HG02610 (cell line): Measurements from ENCODE around the gene ZNF292.
"Not testable (repeated sequence)": the region's sequence is repeated elsewhere in the genome, so short reads cannot be mapped to it uniquely, and the experiment has no call there.

Experiments used
- ATAC-seq: cut with Tn5 transposase; IDR thresholded peaks from one replicate; pipeline ENCODE4 v1.9.1; 2021; ENCODE audit warnings: mild to moderate bottlenecking, moderate library complexity; ENCODE audit not compliant: unreplicated experiment

ZNF292 gene

DNA sequence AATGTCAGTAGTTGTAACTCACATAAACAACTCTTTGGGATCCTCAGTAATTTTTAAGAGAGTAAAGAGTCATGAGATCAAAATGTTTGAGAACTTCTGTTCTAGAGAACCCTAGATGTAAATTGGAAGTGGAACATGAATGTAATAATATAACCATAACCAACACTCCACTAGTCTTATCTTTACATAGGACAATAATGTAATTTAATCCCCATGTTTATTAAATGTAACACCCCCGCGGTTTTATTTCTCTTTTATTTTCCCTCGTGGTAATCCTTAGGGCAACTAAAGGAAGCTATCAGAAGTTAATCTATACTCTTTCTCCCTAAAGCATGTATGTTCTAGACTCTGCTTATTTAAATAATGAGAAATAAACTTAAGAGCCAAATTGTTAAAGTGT is 54.4 kb downstream of the ZNF292 start:
- ATAC-seq, result no peak

DNA sequence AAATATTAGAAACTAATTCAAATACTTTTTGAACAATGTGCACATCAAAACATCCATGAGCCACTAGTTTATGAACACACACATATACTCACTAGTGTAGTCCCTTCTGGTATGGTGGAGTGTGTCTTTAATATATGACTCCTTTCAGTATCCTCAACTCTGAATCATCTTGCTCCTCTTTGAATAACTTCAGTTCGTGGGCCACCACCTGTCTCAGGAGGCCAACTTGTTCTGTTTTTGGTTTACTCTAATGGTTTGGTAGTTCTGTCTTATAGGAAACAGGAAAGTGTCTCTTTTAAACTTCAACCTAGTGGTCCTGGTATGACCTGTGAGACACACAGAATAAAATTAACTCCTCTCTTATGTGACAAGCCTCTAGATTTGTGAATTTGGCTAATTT is 55.6 kb downstream of the ZNF292 start:
- ATAC-seq, result peak; percentile 99

DNA sequence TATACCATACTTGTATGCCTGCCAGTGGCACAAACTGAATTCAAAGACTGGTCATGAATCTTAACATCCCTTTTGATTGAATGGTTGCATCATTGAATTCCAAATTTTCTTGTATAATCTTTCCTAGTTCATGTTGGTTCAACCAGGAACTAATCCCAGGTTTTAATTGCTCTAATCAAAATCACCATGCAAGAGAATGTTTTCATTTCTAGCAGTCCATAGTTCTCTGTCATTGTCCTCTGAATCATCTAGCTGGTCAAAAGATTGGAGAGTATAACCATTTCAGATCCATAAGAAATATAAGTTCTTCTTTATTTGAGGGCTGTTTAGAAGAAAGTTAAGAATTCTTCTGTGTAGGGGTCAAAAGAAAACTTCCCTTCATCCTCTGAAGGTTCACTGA is 57.2 kb downstream of the ZNF292 start:
- ATAC-seq, result no peak

DNA sequence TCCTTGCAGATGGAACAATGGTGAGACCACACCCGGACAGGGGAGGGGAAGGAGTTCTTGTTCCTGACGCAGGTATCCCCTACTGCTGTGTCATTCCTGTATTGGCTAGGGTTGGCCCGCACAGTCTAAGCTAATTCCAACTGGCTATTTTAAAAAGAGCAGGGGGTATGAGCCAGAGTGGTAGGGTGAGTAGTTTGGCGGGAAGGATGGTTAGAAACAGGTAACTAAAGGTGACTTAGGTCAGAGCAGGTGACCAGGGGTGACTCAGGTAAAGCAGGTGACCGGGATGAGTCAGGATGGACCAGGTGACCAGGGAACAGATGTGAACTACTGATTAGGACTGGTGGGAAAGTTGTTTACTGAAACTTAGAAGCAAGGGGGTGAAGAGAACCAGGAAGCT is 58.0 kb downstream of the ZNF292 start:
- ATAC-seq, result no peak

DNA sequence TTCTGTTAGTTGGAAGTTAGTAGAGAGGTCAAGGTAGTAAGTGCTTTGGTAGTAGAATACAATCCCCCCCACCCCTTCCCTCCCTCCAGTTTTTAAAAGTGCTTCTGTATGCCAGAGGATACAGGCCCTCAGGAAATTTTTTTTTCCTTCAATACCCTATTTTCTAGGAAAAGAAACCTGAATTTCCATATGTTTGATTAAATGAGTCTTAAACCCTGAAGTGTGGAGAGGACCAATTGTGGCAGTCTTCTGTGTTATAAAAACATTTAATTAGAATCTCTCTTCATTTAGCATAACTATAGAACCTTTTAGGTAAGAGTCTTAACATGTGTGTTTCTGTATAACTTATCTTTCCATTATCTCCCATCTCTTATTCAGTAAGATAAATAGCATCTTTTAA is 59.5 kb downstream of the ZNF292 start:
- no peak for ATAC-seq

DNA sequence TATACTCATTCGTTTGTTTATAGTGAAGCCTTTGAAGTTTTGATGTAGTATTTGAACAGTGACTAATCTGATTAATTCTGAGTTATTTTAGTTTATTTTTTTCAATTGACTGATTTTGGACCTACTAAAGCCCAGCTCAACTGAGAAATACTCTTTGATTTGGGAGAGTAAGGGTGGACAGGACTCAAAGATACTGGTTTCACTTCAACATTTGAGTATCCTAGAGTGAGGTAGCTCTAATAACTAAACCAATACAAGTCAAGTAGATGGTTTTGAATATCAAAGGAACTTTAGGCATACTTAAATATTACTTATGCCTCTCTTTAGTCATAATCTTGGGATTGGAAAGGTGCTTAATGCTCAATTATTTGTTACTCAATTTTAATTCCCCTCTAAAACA is 65.6 kb downstream of the ZNF292 start:
- no peak for ATAC-seq

DNA sequence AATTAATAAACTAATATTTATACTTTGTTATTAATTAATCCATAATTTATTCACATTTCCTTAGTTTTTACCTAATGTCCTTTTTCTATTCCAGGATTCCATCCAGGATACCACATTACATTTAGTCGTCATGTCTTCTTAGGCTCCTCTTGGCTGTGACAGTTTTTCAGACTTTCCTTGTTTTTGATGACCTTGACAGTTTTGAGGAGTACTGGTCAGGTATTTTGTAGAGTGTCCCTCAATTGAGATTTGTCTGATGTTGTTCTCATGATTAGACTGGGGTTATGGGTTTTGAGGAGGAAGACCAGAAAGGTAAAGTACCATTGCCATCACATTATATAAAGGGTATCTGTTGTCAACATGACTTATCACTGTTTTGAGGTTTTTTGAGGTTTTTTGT is 67.3 kb downstream of the ZNF292 start:
- no peak for ATAC-seq

DNA sequence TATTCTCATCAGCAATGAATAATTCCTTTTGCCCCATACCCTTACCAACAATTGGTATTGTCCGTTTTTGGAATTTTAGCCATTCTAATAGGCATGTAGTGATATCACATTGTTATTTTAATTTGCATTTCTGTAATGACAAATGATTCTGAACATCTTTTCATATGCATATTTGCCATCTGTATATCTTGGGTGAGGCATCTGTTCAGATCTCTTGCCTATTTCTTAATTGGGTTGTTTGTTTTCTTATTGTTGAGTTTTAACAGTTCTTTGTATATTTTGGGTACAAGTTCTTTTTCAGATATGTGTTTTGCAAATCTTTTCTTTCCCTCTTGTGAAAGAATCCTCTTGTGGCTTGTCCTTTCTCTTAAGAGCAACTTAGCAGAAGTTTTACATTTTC is 69.6 kb downstream of the ZNF292 start:
- ATAC-seq, result no peak

DNA sequence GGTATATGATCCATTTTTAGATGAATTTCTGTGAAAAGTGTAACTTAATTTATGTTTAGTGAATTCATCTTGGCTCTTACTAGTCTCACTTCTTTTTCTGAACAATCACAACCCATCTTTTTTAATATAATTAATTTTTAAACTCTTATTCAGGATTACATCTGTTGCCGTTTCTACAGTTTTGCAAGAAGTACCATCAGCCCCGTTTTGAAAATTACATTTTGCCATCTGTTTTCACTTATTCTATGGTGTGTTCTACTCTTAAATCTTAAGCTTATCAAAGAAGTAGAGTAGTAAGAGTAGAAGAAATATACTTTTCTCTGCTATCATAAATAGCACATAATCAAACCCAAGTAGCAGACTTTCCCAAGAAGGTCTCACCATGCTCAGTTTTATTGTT is 70.1 kb downstream of the ZNF292 start:
- ATAC-seq, result no peak

DNA sequence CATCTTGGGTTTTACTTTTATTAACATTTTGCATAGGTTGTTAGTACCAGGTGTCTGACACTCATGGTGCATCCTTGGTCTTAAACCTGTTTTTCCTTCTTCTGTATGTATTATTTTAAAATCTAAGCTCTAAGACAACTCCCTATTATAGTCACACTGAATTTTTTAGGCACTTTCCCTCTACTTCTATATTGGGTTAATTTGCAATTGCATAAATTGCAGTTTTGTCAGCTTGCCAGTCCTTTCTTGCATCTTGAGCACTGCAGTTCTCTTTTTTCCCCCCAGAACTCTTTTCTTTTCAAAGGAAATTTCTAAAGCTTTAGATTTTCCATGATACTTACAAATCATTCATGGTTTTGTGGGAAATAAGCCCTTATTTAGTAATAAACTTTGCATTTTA is 70.6 kb downstream of the ZNF292 start:
- no peak for ATAC-seq

DNA sequence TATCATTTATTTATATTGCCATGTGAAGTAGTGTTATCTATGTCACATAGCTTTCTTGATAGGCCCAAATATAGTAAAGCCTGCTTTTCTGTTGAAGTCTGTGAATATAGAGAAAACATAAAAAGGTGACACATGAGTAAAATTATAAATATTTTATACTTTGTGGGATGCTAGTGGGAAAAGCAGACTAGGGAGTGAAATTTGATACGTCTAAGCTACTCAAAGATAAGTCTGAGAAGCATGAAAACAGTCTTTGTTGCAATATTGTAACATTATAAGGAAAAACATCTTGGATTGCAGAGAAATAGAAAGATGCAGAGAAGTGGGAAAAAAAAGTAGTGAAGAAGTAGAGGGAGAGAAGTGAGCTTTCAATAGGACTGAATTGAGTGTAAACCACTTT is 75.4 kb downstream of the ZNF292 start:
- no peak for ATAC-seq

DNA sequence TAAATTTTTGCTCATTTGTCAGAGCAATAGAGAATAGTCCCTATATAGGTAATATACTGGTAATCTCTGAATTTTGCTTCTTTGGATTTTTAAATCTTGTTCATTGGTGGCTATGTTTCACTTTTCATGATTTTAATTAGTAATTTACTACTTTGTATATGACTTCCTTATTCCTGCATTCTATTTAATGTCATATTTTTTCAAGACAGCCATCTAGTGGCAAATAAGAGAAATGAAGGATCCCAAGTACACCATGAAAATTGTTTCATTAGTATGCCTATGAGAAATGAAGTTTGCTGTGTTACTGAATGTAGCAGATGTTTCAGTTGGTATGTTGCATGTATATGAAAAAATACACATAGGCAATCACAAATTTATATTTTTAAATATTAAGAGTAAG is 82.4 kb downstream of the ZNF292 start:
- no peak for ATAC-seq

DNA sequence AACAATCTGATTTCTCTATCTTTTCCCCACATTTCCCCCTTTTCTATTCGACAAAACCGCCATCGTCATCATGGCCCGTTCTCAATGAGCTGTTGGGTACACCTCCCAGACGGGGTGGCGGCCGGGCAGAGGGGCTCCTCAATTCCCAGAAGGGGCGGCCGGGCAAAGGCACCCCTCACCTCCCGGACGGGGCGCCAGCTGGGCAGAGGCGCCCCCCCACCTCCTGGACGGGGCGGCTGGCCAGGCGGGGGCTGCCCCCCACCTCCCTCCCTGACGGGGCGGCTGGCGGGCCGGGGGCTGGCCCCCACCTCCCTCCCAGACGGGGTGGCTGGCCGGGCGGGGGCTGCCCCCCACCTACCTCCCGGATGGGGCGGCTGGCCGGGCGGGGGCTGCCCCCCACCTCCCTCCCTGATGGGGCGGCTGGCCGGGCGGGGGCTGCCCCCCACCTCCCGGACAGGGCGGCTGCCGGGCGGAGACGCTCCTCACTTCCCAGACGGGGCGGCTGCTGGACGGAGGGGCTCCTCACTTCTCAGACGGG is 83.8 kb downstream of the ZNF292 start:
- not testable (repeated sequence) for ATAC-seq

DNA sequence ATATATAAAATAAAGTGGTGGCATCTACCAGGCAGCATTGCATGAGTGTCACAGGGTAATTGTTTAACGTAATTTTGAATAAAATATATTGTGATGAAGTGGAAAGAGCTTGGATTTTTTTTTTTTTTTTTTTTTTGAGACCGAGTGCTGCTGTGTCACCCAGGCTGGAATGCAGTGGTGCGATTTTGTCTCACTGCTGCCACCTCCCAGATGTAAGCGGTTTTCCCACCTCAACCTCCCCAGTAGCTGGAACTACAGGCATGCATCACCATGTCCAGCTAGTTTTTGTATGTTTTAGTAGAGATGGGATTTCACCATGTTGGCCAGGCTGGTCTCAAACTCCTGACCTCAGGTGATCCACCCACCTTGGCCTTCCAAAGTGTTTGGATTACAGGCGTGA is 85.9 kb downstream of the ZNF292 start:
- no peak for ATAC-seq

DNA sequence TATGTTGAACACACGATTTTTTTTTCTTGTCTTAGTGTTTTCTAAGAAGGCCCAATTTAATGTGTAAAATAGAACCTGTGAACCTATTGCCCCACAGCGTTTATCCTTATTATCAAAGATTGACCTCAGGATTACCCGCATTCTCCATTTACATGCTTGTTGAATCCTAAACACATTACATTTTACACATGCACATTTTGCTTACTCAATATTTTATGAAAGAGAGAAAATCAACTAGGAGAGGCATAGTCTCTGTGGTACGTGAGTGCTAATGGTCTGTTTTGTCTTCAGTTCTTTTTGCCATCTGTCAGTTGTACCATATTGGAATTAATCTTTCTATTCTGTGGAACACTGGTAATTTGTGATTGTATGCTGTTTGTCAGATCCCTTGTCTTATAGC is 86.9 kb downstream of the ZNF292 start:
- no peak for ATAC-seq

DNA sequence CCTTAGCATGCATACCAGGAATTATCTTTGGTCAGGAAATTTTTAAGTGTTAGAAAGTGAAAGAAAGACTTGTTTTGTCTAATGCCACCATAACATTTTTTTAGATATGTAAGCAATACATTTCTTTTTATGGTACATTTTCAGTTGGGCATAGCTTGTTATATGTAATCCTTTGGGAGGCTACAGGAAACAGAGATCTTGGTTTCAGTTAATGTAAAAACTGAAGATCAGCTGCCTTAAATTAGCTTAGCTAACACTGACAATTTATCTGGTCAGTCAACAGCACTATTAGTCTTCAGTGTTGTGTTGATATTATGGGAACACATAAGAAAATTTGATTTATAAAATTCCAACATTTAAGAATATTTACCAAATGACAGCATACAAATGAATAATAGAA is 88.4 kb downstream of the ZNF292 start:
- no peak for ATAC-seq

DNA sequence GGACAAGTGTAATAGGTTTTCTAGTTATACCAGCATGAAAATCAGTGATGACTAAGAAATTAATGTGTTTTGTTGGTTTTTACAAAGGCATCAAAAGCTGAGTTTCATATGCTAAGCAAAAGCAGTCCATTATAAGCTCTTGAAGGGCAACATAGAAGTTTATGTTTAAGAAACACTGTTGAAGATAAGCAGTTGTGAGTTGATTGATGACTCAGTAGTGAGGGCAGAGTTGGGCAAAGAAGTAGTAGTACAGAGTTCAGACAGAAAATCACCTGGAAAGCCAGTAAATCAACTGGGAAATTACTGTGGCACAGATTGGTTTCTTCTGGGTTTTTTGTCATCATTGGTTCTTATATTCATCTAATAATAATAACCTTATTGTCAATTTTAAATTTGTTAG is 89.0 kb downstream of the ZNF292 start:
- ATAC-seq, result no peak

DNA sequence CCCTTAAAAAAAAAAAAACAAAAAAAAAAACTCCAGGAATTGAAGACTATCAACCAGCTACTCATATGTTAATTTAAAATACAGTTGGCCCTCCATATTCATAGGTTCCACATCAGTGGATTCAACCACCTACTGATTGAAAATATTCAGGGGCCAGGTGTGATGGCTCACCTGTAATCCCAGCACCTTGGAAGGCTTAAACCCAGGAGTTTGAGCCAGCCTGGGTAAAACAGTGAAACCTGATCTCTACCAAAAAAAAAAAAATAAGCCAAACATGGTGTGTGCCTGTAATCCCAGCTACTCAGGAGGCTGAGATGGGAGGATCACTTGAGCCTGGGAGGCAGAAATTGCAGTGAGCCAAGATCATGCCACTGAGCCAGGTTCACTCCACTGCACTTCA is 94.7 kb downstream of the ZNF292 start:
- ATAC-seq, result no peak

DNA sequence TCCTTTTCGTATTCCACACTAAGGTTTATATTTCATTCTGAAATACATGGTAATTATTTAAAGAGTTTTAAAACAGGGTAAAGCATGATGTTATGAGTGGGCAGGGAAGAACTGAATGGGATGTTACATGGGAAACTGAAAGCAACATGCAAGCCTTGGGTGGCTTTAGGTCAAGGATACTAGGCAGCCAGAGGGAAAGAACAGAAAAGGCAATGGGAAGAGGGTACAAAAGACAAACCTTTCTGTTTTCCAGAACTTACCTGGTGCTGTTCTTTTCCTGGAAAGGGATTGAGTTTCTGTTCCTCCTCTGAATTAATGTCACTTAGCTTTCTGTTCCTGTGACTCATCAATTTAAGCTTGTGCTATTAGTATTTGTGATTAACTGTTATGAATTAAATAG is 95.9 kb downstream of the ZNF292 start:
- peak; percentile 56 for ATAC-seq

DNA sequence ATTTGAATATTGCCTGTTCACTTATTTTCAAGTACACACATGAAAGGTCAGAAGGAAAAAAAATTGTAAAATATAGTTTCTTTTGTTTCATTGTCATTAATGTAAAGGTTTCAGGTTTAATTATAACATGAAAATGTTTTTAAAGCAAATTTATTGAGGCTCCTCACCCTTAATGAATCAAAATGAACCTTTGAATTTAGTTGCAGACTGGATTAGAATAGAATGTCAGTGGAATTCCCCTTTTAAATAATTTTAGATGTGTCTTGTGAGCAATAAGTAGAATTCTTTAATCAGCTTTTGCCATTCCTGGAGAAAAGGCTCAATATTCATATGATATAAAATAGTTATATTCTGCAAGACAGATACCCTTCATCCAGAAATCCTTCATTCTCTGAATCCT is 96.4 kb downstream of the ZNF292 start:
- no peak for ATAC-seq

DNA sequence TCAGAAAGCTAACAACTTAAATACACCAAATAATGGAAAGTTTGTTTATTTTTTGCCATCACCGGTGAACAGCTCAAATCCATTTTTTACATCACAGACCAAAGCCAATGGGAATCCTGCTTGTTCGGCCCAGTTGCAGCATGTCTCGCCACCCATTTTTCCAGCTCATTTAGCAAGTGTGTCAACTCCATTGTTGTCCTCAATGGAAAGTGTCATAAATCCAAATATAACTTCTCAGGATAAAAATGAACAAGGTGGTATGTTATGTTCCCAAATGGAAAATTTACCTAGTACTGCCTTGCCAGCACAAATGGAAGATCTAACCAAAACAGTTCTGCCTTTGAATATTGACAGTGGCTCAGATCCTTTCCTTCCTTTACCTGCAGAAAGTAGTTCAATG is 101.7 kb downstream of the ZNF292 start:
- no peak for ATAC-seq

DNA sequence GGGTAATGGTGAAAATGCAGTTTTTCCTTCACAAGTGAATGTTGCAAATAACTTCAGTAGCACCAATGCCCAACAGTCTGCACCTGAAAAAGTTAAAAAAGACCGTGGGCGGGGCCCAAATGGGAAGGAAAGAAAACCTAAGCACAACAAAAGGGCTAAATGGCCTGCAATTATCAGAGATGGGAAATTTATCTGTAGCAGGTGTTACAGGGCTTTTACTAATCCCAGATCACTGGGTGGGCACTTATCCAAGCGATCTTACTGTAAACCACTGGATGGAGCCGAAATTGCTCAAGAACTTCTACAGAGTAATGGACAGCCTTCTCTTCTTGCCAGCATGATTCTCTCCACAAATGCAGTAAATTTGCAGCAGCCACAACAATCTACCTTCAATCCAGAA is 102.2 kb downstream of the ZNF292 start:
- ATAC-seq, result no peak

DNA sequence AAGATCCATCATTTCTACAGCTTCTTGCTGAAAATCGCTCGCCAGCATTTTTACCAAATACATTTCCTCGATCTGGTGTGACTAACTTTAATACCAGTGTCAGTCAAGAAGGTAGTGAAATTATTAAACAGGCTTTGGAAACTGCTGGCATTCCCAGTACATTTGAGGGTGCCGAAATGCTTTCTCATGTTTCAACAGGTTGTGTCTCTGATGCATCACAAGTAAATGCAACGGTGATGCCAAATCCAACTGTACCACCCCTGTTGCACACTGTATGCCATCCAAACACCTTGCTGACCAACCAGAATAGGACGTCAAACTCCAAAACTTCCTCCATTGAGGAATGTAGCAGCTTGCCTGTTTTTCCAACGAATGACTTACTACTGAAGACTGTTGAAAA is 102.6 kb downstream of the ZNF292 start:
- no peak for ATAC-seq

DNA sequence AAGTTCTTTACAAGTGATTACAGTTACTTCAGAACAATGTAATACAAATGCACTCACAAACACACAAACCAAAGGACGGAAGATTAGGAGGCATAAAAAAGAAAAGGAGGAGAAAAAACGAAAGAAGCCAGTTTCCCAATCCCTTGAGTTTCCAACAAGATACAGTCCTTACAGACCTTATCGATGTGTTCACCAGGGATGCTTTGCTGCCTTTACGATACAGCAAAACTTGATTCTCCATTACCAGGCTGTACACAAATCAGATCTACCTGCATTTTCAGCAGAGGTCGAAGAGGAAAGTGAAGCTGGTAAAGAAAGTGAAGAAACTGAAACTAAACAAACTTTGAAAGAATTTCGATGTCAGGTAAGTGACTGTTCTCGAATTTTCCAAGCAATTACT is 104.4 kb downstream of the ZNF292 start:
- no peak for ATAC-seq
